NT2/D1 (cell line): ENCODE results near the gene NUP153.

Experiments used
- SUZ12 ChIP-seq: IDR thresholded peaks from 2 replicates; pipeline ENCODE4 v1.6.1; 2011; ENCODE audit not compliant: insufficient read length, insufficient read depth; ENCODE audit errors: extremely low read depth
- YY1 ChIP-seq: IDR thresholded peaks from 2 replicates; pipeline ENCODE4 v1.6.1; 2011; ENCODE audit not compliant: insufficient read length, insufficient read depth
- ZNF274 ChIP-seq: IDR thresholded peaks from 2 replicates; pipeline ENCODE4 v1.6.1; 2011; ENCODE audit warnings: mild to moderate bottlenecking, low read depth, low read length

GRCh38 chr6:17583811-17584210 lies 122.9 kb downstream of the NUP153 start:
- TF ChIP-seq YY1, result no peak
- no peak for TF ChIP-seq ZNF274
- TF ChIP-seq SUZ12, result no peak
